ENCODE measurements around the gene LDLR.
"Not testable (repeated sequence)": the region's sequence is repeated elsewhere in the genome, so short reads cannot be mapped to it uniquely, and the experiment has no call there.

Gene LDLR

DNA sequence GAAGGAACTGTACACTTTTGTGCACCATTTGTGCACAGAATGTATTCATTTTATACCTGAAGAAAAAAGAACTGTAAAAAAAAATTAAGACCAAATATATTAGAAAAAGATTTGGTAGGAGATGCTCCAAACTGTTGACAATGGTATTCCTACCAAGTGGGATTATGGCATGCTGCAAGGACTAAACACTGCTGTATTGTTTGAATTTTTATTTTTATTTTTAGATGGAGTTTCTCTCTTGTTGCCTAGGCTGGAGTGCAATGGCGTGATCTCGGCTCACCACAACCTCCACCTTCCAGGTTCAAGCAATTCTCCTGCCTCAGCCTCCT is 71.1 kb downstream of the LDLR start:
- ATAC-seq, H3K36me3 Mint-ChIP-seq, H3K4me1 Mint-ChIP-seq, H3K4me3 Mint-ChIP-seq, H3K9me3 Mint-ChIP-seq, H3K27ac Mint-ChIP-seq, H3K27me3 Mint-ChIP-seq: not testable (repeated sequence)

DNA sequence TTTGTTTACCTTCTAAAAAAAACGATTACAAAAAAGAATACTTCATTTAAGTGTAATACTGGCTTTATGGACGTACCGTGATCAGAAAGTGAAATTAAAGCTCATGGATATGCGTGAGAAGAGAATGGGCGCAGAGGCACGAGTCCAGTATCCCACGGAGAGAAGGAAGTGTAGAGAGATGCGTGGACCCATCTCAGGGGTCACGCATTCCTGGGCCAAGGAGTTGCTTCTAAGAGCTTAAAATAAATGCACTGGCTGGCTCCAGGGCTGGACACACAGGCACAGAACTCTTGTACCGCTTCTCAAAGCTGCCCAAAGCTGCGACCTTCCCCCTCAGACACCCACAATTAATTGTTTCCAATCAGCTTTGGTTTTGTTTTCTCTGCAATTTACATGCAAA is 75.0 kb downstream of the LDLR start:
- no peak overlapping the region for H3K4me3 Mint-ChIP-seq
- peaks cover 7% of the 10 kb centered on the region for H3K27me3 Mint-ChIP-seq
- no peak overlapping the region for H3K27ac Mint-ChIP-seq
- ATAC-seq, result no peak
- no peaks in the 10 kb centered on the region for H3K9me3 Mint-ChIP-seq
- H3K36me3 Mint-ChIP-seq, result no peaks in the 10 kb centered on the region
- H3K4me1 Mint-ChIP-seq, result no peaks in the 10 kb centered on the region

DNA sequence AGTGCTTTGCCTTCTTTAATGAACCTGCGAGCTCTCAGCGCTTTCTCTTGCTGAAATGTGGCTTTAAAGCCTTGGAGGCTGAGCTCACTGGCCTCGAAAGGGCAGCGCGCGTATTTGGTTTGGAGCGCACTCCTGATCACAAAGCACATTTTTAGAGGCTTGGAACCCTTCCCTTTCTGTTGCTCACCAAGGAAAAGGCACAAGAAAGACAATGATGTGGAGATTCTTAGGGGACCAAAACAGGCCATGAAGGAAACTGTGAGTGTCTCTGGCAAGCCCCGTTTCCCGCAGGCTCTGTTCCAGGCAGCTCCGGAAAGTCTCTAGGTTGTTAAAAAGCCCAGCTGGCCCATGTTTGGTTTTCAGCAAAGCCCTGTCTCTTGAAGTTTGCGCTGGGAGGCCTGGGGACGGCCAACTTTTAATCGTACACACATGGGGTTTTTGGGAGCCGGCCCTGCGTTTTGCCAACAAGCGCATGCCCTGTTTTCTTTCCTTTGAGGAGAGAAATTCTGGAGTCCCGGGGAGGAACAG is 75.7 kb downstream of the LDLR start:
- Mint-ChIP-seq H3K27ac (no peak overlapping the region), H3K36me3 (no peaks in the 10 kb centered on the region), H3K9me3 (no peaks in the 10 kb centered on the region), H3K4me3 (no peak overlapping the region), H3K4me1 (no peaks in the 10 kb centered on the region), H3K27me3 (peaks cover 12% of the 10 kb centered on the region)
- ATAC-seq, result no peak

DNA sequence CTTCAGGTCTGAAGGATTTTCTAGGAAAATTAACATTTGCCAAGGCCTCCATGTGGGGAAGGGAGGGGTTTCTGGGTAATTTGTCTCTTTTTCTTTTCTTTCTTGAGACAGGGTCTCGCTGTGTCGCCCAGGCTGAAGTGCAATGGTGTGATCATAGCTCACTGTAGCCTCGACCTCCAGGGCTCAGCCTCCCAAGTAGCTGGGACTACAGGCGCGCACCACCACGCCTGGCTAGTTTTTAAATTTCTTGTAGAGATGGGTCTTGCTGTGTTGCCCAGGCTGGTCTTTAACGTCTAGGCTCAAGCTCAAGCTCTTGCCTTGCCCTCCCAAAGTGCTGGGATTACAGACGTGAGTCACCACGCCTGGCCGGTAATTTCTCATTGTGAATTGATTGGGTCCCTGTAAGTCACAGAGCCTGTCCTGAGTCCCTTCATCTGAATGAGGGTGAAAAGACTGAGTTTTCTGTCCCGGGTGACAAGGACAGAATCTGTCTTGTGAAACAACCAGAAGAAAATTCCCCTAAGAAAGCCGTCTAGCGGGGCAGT is 76.3 kb downstream of the LDLR start:
- Mint-ChIP-seq H3K4me3 (no peak overlapping the region), H3K27ac (no peak overlapping the region)
- ATAC-seq, result no peak

DNA sequence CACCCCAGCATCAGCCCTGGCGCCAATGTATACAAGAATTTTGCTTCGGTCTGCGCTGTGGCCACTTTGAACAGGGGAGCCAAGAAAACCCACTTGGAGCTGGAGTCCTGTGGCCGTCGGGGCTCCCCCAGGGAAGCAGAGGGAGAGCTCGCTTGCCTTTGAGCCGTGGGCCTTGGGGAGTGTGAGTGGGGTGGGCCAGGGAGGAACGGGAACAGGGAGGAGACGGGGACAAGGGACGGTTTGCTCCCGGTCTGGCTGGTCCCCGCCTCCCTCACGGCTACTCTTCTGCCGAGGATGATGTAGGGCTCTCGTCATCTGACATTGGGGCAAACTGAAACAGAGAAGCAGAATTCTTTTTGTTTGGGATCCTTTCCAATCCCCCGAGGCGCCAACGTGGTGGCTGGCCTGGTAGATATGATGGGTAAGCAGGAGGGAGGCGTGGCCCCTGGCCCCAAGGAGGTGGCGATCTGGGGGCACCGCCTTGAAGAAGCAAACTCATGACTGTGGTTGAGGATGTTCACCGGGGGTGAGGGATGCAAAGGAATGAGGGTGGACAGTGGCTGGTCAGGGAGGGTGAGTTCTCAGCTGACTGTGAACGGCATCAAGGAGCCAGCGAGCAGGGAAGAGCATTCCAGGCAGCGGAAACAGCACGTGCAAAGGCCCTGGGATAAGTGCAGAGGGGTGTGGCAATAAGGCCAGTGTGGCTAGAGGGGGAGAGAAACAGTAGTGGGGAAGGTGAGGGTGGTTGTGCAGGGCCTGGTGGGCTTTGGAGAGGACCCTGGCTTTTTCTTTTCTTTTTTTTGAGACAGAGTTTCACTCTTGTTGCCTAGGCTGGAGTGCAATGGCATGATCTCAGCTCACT is 77.2 kb downstream of the LDLR start:
- ATAC-seq, result no peak
- peaks cover 15% of the 10 kb centered on the region for H3K27me3 Mint-ChIP-seq
- no peaks in the 10 kb centered on the region for H3K36me3 Mint-ChIP-seq
- no peaks in the 10 kb centered on the region for H3K4me1 Mint-ChIP-seq
- H3K4me3 Mint-ChIP-seq, result no peak overlapping the region
- no peaks in the 10 kb centered on the region for H3K9me3 Mint-ChIP-seq
- H3K27ac Mint-ChIP-seq, result no peak overlapping the region

More for the DNA sequence above, 76.3 kb downstream of the LDLR start:
- no peaks in the 10 kb centered on the region for H3K9me3 Mint-ChIP-seq
- H3K27me3 Mint-ChIP-seq, result peaks cover 15% of the 10 kb centered on the region
- no peaks in the 10 kb centered on the region for H3K4me1 Mint-ChIP-seq
- no peaks in the 10 kb centered on the region for H3K36me3 Mint-ChIP-seq

DNA sequence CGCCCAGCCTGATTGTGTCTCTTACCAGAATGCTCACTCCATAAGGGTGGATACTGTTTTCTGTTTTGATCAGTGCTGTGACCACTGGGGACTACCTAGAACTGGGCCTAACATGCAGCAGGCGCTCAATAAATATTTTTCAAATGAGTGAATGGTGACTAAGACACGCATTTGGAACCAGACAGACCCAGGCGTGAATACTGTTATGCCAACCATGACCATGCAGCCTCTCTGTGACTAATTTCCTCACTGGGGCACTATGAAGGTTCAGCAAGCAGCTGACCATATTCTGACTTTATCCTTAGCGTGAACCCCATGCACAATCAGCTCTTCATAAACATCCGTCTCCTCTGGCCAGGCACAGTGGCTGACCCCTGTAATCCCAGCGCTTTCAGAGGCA is 79.3 kb downstream of the LDLR start:
- H3K9me3 Mint-ChIP-seq, result no peaks in the 10 kb centered on the region
- H3K4me3 Mint-ChIP-seq, result no peak overlapping the region

DNA sequence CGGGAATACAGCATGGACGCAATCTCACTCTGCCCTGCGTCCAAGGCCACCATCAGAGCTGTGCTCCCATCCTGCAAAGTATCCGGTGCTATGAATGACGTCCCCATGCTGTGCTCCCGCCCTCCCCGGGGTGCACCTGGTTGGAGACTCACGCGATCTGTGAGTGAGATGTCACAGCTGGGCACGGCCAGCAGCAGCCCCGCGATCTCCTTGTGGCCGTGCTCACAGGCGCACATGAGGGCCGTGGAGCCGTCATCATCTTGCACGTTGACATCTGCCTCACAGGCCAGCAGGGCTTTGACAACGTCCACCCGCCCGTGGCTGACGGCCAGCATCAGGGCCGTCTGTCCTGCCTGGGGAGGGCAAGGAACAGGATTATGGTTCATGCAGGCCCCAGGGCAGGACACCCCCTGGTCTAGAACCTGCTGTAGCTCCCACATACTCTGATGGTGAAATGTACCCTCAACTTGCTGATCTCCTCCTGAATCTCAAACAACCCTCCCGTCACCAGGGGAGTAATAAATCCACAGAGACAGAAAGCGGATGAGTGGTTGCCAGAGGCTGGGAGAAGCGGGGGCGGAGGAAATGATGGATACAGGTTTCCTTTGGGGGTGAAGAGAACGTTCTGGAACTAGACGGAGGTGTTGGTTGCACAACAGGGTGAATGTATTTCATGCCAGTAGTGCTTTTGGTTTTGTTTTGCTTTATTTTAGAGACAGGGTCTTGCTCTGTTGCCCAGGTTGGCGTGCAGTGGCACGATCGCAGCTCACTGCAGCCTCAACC is 80.8 kb downstream of the LDLR start:
- Mint-ChIP-seq H3K36me3 (no peaks in the 10 kb centered on the region), H3K27ac (no peak overlapping the region), H3K4me1 (no peaks in the 10 kb centered on the region), H3K9me3 (no peaks in the 10 kb centered on the region), H3K4me3 (no peak overlapping the region), H3K27me3 (peaks cover 15% of the 10 kb centered on the region)
- no peak for ATAC-seq

More for the DNA sequence above, 79.3 kb downstream of the LDLR start:
- no peak overlapping the region for H3K27ac Mint-ChIP-seq
- H3K27me3 Mint-ChIP-seq, result peaks cover 15% of the 10 kb centered on the region
- ATAC-seq, result peak; percentile 42
- H3K36me3 Mint-ChIP-seq, result no peaks in the 10 kb centered on the region
- no peaks in the 10 kb centered on the region for H3K4me1 Mint-ChIP-seq

DNA sequence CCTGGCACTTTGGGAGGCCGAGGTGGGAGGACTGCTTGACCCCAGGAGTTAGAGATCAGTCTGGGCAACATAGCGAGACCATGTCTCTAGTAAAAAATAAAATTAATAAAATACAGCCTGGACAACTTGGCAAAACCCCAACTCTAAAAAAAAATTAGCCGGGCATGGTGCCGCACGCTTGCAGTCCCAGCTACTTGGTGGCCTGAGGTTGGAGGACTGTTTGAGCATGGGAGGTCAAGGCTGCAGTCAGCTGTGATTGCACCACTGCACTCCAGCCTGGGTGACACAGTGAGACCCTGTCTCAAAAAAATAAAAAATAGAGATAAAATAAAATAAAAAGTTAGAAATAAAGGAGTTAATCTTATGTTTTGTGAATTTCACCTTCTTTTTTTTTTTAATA is 81.9 kb downstream of the LDLR start:
- peaks cover 24% of the 10 kb centered on the region for H3K27me3 Mint-ChIP-seq
- H3K36me3 Mint-ChIP-seq, result no peaks in the 10 kb centered on the region
- no peaks in the 10 kb centered on the region for H3K4me1 Mint-ChIP-seq
- no peak overlapping the region for H3K4me3 Mint-ChIP-seq
- no peaks in the 10 kb centered on the region for H3K9me3 Mint-ChIP-seq
- ATAC-seq, result no peak
- no peak overlapping the region for H3K27ac Mint-ChIP-seq

DNA sequence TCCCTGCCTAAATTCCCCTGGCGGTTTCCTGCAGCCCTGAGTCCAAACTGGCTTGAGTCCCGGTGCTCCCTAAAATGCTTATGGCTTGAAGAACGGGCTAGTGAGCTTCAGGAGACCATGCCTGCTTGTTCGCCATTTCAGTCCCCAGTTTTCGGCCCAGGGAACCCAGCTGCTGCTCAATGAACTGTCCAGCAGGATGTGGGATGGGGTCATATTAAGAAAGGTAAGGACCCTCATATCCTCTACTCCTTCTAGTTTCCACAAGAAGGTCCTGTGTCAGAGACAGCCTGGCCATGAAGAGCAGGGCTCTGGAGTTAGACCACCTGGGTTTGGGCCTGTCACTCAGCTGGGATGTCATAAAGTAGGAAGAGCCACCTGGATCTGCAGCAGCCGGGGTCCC is 83.3 kb downstream of the LDLR start:
- Mint-ChIP-seq H3K4me3 (no peak overlapping the region), H3K27me3 (peaks cover 24% of the 10 kb centered on the region), H3K9me3 (no peaks in the 10 kb centered on the region), H3K27ac (no peak overlapping the region), H3K4me1 (no peaks in the 10 kb centered on the region), H3K36me3 (no peaks in the 10 kb centered on the region)
- ATAC-seq, result no peak

DNA sequence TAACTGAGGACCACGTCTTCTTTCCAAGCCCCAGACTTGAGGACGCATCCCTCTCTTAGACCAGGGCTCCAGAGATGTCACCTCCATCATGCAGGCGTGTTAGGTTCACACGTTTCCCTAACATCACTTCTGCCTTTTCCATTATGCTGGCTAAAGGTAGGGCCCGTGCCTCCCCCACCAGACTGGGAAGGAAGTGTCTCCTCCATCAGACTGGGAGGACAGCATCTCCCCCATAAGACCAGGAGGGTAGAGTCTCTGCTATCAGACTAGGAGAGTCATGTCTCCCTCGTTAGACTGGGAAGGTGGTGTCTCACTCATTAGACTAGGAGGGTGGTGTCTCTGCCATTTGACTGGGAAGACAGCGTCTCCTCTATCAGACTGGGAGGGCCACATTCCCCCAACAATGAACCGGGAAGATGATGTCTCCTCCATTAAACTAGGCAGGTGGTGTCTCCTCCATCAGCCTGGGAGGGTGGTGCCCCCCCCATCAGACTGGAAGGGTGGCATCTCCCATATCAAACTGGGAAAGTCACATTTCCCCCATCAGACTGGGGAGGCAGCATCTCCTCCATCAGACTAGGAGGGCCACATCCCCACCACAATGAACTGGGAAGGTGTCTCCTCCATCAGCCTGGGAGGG is 84.4 kb downstream of the LDLR start:
- H3K4me1 Mint-ChIP-seq, result no peaks in the 10 kb centered on the region
- no peaks in the 10 kb centered on the region for H3K9me3 Mint-ChIP-seq
- H3K27me3 Mint-ChIP-seq, result peaks cover 34% of the 10 kb centered on the region
- no peak for ATAC-seq
- no peak overlapping the region for H3K27ac Mint-ChIP-seq
- no peaks in the 10 kb centered on the region for H3K36me3 Mint-ChIP-seq
- H3K4me3 Mint-ChIP-seq, result no peak overlapping the region

DNA sequence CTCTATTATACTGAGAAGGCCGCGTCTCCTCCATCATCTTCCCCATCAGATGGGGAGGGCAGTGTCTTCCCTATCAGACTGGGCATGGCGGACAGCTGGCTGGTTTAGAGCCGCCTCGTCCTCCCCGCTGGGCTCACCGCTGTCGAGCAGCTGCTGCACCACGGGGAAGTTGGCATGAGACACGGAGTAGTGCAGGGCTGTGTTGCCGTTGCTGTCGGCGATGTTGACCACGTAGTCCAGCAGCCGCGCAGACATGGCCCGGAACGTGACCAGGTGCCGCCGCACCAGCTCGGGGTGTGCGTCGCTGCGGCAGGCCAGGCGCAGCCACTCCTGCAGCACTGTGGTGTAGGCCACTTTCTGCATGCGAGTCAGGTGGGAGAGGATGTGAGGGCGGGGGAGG is 85.1 kb downstream of the LDLR start:
- ATAC-seq, result no peak
- Mint-ChIP-seq H3K27me3 (peaks cover 37% of the 10 kb centered on the region), H3K36me3 (no peaks in the 10 kb centered on the region), H3K9me3 (no peaks in the 10 kb centered on the region), H3K27ac (no peak overlapping the region), H3K4me1 (peaks cover 4% of the 10 kb centered on the region), H3K4me3 (no peak overlapping the region)

DNA sequence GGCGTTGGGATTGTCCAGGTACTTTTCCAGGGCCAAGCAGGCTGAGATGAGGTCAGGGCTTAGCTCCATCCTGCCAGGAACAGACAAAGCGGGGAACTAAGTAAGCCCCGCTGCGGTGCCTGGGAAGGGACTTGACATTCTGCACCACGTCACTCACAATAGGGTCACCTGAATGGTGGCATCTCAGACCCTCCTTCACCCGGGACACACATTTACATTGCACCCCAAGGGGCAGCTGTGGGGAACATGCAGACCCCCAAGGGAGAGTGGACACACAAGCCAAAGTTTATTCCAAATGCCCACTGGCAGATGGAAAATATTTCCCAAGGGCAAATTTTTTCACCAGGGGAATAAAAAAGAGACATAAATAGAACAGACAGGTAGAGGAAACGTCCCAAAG is 86.7 kb downstream of the LDLR start:
- Mint-ChIP-seq H3K9me3 (no peaks in the 10 kb centered on the region), H3K27me3 (peaks cover 29% of the 10 kb centered on the region), H3K4me3 (no peak overlapping the region), H3K4me1 (peaks cover 17% of the 10 kb centered on the region), H3K36me3 (no peaks in the 10 kb centered on the region), H3K27ac (no peak overlapping the region)
- no peak for ATAC-seq

DNA sequence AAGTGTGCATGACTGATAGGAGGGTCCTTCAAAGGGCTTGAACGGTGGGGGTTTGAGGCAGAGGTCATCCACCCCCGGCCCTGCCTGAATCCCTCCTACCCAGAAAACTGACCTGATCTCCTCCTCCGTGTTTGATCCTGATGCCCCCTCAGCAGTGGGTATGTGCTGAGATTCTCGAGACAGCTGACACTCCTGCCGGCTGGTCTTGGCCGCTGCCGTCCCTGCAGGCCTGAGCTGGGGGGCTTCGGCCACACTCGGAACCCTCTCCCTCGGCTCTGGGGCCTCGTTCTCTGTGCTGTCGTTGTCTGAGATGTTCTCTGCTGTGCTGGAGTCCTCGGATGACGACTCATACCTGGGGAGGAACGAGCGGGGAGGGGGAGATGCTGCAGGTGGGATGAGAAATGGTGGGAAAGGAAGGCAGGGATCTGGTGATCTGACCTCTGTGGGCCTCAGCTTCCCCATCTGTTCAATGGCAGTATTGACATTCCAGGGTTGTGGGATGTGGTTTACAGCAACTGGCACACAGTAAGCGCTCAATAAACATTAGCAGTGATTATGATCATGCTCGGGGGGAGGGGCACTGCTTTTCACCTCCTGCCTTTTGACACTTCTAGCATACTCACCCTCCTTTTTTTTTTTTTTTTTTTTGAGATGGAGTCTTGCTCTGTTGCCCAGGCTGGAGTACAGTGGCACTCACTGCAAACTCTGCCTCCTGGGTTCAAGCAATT is 87.4 kb downstream of the LDLR start:
- Mint-ChIP-seq H3K4me3 (no peak overlapping the region), H3K27ac (no peak overlapping the region), H3K27me3 (peaks cover 36% of the 10 kb centered on the region), H3K9me3 (no peaks in the 10 kb centered on the region), H3K4me1 (peaks cover 22% of the 10 kb centered on the region), H3K36me3 (no peaks in the 10 kb centered on the region)
- no peak for ATAC-seq

DNA sequence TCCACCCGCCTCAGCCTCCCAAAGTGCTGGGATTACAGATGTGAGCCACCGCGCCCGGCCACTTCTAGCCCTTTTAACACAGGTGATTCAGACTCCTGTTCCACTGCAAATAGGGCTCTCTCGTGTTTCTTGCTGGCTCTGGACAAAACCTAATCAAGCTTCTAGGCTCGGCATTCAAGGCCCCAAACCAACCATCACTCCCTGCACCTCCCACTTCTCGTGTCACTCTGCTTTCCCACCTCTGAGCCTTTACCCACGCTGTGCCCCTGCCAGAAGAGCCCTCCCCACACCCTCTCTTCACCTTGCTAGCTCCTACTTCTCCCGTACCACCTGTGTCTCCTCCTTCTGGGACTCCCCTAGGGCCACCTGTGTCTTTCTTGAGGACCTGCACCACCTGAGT is 88.3 kb downstream of the LDLR start:
- Mint-ChIP-seq H3K27ac (no peak overlapping the region), H3K27me3 (peaks cover 39% of the 10 kb centered on the region), H3K4me3 (no peak overlapping the region), H3K36me3 (no peaks in the 10 kb centered on the region), H3K4me1 (peaks cover 23% of the 10 kb centered on the region), H3K9me3 (no peaks in the 10 kb centered on the region)
- no peak for ATAC-seq

DNA sequence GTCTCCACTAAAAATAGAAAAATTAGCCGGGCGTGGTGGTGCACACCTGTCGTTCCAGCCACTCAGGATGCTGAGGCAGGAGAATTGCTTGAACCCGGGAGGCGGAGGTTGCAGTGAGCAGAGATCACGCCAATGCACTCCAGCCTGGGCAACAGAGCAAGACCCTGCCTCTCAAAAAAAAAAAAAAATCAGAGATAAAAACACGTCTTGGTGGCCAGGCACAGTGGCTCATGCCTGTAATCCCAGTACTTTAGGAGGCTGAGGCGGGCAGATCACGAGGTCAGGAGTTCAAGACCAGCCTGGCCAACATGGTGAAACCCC is 89.8 kb downstream of the LDLR start:
- Mint-ChIP-seq H3K27me3 (peaks cover 54% of the 10 kb centered on the region), H3K4me1 (peaks cover 23% of the 10 kb centered on the region), H3K4me3 (peak overlapping the region; percentile 63)
- not testable (repeated sequence) for H3K27ac Mint-ChIP-seq, H3K36me3 Mint-ChIP-seq, ATAC-seq, H3K9me3 Mint-ChIP-seq

Data from stimulated activated memory B cell treated with anti-CD40 and anti-IgM and Interleukin-4, amounts not matched to agents 10 μg/mL and 1 μg/mL and 100 μg/mL, for 72 hours (primary cell).